ENCODE measurements around the gene FOCAD.

FOCAD gene

DNA sequence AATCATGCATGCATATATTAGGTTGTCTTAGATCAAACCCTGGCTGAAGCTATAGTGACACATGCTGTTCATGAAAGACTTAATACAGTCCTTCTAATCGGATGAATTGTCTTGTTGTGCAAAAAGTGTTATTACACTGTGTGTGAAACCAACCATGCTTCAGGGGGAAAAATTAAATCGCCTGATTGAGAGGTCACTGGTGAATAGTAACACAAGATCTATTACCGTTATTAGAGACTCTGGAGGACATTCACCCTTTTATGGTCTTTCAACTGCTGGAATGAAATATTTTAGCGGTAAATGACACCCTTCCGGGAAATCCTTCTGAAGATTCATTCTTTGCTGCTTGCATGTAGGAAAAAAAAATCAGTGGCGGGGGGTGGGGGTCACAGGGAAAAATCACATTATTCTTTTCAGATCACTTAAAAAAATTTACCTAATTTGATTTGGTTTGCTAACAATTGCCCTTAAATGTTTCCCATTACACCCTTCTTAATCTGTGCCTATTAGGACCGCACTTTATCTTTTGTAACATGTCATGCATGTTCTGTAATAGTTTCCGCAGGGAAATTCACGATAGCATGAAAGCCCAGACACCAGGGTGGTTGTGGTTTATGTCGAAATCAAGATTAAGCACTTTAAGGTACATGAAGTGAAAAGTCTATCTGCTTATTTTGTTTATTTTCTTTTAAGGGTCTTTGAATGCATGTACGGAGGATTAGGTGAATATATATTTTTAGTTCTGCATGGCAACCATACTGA, 120.6 kb downstream of the FOCAD start:
- no peak for DNase-seq (ENCODE audit: low spot score)

DNA sequence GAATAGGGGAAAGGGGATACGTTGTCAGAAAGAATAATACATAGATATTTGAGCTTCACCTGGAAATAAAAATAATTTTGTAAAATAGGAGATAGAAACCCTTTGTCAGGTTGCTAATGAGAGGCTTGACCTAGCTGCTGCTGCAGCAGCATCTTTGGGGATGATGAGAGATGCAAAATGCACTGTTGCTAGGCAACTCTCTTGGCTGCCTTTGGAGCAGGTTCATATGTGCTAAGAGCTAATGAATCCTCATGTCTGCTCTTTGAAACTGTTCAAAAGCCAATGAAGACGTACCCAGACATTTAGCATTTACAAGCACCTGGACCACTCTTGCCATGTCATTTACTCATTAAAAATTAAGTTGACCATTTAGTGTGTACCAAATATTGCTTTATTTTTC, 121.7 kb downstream of the FOCAD start:
- no peak for DNase-seq (ENCODE audit: low spot score)

DNA sequence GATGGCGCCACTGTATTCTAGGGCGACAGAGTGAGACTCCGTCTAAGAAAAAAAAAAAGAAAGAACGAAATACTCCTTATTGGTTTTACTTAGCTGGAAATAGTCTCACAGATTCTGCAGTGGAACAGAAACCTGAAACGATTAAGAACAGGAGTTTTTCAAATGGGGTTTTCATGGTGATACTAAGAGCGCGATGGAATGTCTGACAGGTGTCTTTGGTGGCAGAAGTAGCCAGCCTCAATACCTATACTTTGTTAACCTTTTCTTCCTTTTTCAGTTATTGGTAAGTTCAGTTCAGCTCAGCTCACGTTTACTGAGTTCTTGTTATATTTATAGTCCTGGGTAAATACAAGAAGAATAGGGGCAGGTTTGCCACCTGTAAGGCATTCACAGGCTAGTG, 123.9 kb downstream of the FOCAD start:
- DNase-seq (ENCODE audit: low spot score) = no peak

DNA sequence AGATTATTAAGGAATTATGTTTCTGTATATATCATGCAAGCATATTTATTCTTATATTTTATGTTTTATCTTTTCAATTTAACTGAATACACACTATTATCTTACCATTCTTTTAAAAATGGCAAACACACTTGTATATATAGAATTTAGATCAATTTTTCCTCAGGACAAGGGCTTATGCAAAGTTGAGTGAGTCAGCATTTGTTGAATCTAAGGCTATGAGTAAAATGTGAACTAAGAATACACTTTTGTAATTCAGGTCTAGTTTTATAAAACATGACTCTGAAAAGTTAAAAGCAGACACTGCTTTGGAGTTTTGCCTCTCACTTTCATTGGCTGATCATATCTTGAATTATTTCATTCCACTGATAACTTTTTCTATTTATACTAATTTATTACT, 127.8 kb downstream of the FOCAD start:
- DNase-seq (ENCODE audit: low spot score) = no peak

DNA sequence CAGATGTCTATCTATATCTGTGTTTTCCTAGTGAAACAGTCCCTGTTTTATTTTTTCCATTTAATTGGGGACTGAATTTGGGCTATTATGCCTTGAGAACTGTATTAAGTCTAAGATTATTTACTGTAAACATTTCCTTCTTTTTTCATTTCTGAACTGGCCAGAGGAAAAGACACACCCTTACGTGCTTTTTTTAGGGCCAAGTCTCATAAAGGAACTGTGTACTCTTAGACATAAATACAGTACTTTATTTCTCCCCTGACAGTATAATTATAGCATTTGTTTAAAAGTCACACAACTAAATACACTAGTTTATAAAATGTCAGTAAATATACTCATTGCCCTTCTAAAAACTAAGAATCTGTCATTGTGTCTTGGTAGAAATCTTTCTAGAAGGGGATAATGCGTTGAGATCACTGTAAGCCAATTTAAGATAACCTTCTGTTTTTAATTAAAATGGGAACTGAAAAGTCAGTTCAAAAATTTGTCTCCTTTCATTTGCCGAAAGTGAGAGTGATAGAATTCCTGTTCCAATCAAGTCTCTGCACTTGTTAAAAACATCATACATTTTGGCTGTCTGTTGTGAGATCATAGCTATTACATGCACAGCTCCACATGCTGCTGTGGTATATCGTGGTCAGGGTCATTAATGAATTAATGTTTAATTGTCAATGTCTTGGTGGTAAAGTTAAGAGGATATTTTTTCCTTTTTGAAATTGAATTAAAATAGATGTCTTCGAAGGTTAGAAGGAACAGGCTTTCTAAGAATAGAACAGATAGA, 132.1 kb downstream of the FOCAD start:
- DNase-seq (ENCODE audit: low spot score) = no peak

DNA sequence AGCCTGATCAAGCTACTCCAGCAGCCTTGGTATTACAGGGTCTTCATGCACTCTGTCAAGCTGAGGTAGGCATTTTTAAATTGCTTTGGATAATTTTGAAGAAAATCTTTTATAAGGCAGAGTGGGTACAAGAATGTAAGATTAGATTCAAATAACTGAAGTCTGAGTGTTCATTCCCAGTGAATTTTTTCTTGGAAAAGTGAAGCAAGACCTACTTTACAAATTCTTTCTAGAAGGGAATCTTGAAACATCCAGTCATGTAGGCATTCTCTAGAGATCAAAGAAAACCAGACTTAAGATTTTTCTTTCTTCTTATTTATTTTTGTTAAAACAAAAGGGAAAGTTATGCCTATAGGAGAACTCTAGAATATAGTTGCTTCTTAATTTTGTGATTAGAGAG, 139.0 kb downstream of the FOCAD start:
- peak; percentile 8 for DNase-seq (ENCODE audit: low spot score)

DNA sequence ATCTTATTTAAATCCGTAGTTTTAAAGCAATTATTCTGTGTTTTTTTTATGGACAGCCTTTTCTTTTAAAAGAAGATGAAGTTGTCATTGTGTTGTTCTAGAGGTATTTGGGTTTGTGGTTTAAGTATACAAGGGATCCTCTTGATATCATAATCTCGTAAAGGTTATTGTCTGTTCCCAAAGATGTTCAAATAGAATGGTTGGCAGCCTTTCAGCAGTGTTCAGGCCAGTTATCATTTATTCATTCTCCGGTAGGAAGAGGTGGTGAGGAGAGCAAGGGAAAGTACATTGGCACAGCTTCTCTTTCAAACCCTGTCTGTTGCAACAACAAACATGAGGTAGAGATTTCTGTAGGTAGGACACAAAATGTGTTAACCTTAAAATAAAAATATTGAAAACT, 147.0 kb downstream of the FOCAD start:
- DNase-seq (ENCODE audit: low spot score) = no peak

DNA sequence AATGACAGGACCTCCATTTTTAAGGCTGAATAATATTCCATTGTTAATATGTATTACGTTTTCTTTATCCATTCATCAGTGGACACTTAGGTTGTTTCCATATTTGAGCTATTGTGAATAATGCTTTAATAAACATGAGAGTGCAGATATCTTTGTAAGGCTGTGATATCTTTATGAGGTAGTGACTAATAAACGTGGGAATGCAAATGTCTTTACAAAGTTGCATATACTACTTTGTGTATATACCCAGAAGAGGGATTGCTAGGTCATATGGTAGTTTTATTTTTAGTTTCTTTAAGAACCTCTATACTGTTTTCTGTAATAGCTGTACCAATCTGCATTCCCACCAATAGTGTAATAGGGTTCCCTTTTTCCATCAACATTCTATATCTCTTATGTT, 148.7 kb downstream of the FOCAD start:
- no peak for DNase-seq (ENCODE audit: low spot score)

DNA sequence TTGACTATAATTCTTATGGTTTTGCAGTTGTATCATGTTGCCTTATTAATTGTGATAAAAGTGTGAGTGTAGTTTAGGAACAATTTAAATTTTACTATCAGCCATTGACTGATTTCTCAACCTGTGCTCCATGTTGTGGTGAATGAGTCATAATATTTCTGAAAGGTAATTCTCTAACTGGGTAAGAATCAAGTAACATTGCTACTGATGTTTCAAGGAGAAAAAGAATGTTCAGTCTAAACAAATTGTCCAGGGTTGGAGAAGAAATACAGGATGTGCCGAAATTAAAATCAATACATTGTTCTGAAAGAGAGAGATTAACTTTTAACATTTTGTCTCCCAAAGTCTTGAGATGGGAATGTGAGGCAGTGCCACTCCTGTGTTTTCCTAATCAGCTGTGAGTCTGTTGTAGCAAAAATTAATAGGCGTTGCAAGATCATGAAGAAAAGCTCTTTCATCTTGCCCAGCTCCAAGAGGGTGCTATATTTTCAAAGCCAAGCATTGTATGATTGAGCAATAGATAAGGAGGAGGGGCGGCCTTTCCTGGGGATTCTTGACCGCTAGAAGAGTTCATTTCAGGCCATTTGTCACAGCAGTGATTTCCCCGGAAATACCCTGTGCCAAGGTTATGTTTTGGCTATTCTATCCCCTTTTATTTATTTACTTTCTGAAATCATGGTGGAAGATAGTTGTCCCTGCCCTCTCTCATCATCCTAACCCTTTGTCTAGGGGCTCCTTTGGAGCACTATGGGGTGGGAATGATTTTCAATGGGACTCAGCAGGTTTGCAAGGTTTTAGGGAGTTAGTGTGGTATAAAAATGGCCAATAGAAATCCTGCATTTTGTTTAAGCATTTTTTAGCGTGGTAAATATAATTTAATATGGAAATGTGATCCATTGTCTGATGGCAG, 151.6 kb downstream of the FOCAD start:
- peak; percentile 6 for DNase-seq (ENCODE audit: low spot score)

DNA sequence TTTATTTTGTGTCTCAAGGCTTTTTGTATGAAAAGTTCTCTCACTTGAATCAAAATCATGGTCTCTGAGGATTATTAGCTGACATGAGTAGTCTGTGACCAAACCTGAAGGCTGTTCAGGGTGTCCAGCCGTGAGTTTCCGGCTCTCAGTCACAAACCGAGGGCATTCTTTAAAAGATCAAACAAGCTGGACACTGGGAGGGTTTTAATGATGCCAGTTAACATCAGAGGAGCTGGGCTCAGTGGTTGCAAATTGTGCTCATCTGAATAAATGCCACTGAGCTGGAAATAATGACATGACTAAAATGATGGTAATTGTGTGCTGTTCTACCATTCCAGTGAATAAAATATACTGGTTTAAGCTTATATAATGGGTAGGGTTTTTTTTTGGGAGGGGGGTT, 153.1 kb downstream of the FOCAD start:
- no peak for DNase-seq (ENCODE audit: low spot score)

DNA sequence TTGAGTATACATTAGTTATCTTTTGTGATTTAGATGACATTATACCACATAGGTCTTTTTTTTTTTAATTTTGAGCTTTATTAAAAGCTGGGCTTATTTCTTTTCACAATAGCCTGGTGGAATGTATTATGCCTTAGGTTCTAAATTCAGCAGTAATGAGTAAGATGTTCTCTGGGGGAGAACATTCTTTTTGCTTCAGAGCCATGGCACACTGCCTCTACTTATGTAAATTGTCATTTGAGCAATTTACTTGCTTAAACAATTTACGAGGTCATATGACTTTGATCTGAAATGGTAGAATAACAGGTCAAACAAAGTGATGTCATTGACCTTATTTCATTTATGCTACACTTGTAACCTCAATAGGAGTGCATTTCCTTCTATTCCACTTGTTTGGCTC, 154.2 kb downstream of the FOCAD start:
- peak; percentile 10 for DNase-seq (ENCODE audit: low spot score)

DNA sequence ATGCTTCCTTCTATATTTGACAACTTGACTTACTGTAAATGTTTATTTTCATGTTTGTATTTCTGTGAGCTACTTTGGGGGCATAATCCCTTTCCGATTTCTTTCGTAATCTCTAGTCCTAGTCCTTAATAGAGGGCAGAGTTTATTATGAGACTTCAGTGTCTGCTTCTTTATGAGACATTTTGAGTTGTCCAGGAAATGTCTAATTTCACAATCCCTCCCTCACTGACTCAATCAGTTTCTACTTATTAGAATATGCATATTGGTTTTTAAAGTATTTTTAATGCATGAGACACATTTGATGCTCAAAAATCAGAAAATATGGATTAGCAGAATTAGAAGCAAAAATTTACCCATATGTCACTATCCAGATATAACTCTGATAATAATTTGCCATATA, 160.9 kb downstream of the FOCAD start:
- DNase-seq (ENCODE audit: low spot score) = no peak

DNA sequence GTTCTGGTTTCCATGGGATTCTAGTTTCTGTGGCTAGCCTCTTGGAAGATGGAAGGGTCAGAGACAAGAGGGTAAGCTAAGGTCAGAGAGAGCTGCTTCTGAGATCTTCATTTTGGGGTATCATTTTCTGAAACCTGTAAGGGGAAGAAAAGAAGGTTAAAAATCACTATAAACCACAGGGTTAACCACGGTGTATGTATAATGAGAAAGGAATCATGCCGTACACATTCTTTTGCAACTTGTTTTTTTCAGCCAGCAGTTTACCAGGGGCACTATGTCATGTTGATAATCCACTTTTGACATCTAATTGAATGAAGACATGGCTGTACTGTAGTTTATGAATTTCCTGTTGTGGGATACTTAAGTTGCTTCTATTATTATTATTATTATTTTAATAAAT, 164.4 kb downstream of the FOCAD start:
- peak; percentile 15 for DNase-seq (ENCODE audit: low spot score)

DNA sequence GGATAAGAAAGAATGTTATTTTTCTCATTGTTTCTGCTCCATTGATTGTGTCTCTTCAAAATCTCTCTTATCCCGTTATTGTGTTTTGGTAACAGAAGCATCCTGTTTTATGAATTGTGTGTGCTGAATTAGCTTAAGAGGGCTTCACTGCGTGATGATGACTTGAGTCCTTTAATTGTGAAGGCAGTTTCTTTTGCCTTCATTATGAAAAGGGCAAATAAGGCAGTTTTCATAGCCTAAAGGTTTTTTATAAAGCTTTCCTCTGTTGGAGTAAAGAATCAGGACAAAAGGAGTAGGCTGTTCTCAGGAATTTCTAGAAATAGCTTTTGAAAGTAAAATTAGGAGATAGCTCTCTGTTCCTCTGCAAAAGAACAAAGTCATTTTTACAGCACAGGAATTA, 169.8 kb downstream of the FOCAD start:
- no peak for DNase-seq (ENCODE audit: low spot score)

DNA sequence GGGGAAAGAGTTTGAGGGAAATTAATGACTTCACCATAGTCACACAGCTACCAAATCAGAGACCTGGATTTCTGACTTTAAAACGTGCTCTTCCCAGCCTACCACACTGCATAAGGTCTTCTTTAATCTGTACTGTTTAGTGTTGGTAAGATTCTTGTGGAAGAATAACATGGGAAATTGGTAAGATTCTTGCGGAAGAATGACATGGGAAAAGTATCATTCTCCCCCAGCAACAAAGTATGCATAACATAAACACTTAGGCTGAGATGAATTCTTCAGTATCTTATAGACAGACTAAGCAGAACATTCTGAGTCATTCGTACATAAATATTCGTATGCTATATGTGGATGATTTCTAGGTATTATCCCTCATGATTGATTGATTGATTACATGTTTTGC, 170.4 kb downstream of the FOCAD start:
- DNase-seq (ENCODE audit: low spot score) = no peak

DNA sequence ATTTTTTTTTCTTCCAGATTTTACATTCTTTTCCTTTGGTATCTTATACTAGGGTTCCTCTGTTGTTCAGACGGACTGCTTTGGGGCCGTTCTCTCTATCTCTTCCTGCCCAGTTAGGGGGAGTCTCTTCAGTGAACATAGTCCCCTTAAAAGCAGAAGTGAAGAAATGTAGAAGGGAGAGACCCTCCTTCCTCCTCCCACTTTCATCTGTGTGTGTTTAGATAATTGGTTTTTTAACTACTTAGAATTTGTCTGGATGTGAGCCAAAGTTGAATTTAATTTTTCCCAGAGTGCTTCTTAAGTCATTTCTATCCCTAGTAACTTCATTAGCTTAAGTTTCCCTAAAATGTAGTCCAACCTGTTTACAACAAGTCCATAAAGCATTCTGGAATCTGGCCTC, 179.9 kb downstream of the FOCAD start:
- no peak for DNase-seq (ENCODE audit: low spot score)

DNA sequence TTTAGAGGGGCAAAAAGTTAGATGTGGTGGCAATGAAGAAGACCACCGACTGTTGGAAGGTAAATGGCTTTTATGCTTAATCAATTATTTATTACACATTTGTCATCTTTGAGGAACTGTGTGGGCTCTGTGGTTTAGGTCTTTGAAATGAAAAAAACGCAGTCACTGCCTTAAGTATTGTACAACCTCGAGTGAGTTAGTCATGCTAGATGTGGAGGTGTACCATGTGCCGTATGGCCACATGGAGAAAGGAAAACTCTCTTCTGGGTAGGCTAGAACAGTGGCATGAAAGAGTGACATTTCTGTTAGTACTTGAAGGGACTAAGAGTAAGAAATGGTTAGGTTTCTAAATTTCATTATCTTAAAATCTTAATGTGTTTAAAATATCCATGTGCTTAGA, 181.3 kb downstream of the FOCAD start:
- DNase-seq (ENCODE audit: low spot score) = no peak

DNA sequence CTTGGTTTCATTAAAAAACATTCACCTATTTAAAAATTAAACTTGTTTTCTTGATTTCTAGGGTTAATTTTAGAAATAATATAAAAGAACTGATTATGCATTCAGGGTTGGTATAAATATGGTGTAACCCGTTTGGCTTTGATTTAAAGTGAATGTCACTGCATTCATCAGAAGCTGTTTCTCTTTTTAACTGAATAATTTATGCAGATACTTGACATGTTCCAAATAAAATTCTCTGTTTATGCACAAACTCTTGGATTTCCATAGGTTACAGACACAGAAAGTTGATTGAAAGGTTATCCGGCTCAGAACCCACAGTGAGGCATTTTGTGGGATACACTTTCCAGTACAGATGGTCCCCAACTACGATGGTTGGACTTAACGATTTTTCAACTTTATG, 186.1 kb downstream of the FOCAD start:
- no peak for DNase-seq (ENCODE audit: low spot score)

DNA sequence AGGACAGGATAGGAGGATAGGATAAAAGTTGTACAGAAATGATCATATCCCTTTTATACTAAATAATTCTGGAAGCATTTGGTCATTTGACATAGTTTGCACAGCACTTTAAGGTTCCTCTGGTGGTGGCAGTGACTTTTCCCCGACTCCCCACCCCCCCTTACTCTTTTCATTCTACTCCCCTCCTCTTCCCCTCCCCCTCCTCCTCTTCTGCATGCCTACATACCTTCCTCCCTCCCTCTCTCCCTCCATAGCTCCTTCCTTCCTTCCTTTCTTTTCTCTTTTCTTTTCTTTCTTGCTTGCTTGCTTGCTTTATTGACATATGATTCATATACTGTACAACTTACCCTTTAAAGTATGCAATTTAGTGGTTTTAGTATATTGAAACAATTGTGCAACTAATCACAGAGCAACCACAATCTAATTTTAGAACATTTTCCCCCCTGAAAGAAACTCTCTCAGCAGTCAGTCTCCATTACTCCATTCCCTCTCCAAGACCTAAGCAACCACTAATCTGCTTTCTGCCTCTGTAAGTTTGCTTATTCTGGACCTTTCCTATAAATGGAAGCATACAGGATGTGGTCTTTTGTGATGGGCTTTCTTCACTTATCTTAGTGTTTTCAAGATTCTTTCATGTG, 188.4 kb downstream of the FOCAD start:
- peak; percentile 56 for DNase-seq (ENCODE audit: low spot score)

DNA sequence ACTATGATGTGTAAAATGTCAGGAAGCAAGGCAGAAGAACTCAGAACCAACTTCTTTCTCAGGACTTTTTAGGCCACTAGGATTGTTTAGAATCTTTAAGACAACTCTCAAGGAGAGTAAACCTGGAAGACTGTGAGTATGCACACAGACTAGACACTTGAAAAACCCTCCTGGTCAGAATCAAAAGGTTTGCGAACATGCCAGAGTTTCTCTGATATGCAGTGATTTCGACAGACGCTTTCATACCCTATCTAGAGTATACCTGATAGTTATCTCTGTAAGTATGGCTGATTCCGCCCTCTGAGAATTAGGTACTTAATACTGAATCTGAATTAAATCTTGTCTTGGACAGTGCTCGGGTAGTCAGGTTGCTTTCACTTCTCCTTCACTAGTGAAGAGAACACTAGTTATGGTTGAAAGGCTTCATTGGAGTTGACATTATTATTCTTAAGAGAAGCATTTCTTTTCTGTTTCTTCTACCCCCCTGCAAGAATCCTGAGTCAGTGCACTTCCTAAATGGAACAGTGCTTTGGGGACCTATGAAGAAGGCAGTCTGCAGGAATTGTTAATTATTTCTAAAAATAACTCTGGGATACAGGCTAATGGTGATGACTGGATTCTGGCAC, 189.3 kb downstream of the FOCAD start:
- DNase-seq (ENCODE audit: low spot score) = no peak

DNA sequence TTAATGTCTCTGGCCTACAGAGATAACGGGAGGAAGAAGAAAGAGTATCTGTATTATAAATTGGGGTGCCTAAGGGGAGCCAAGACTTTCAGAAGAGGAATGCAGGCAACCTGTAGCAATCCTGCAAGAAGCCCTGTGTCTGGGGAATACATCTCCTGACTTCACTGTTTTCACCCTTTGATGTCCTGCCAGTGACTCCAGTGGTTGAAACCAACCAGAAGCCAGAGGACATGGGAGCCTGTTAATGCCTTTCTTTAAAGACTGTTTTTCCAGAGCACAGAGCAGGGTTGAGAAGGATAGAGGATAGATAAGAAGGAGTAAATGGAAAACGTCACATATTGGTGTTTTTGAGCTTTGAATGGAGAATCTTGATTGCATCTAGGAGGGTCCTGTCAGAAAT, 196.2 kb downstream of the FOCAD start:
- DNase-seq (ENCODE audit: low spot score) = no peak

DNA sequence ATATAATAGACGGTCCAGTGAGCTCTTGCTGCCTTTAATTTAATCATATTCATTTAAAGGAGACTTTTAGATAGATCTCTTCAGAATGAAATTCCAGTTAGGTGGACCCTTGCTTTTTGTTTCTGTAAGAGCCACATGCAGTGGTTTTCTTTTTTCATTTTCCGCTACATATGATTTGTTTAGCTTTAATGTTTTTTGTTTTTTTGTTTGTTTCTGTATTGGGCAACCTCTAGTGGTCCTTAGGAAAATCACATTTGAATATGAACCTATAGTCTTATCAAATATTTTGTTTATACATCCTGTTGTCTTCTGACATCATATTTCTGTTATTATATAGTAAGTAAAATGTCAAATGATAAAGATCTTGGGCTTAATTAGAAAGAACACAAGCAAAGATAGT, 196.6 kb downstream of the FOCAD start:
- no peak for DNase-seq (ENCODE audit: low spot score)

All from AG08395 (cell line).